H1 (cell line): ENCODE measurements around the gene LMX1A. TPM values are rescaled to one million over a fixed set of nuclear protein-coding genes. Genes with fewer than 3 reads are reported as not detected.

Experiments used
- CTCF ChIA-PET: fragments of 300-600 bp; sonication (Branson Sonifier 250); formaldehyde crosslinking; loops from one replicate; lab custom pipeline; 2021; ENCODE audit not compliant: partially characterized antibody; lab: Charles Lee
- POLR2A ChIA-PET: fragments of 300-600 bp; sonication (Branson Sonifier 250); formaldehyde crosslinking; loops from one replicate; lab custom pipeline; 2021; ENCODE audit warnings: inconsistent platforms; ENCODE audit not compliant: partially characterized antibody; lab: Charles Lee
- DNase-seq, 2 experiments: peaks; one replicate each; pipeline versions ENCODE4 v3.0.0 to v3.0.0-alpha.2; 2010 to 2022; ENCODE audit warnings: low spot score in 2 of 2, low read depth in 1 of 2, mixed read lengths in 1 of 2
- FAIRE-seq: peaks from 2 replicates; lab custom pipeline; 2011; peaks lifted over from hg19 to GRCh38; lab: Jason Lieb, UNC
- H2AFZ ChIP-seq: 2 replicates; pipeline ENCODE4 v1.8.1; 2012; ENCODE audit warnings: low read length, inconsistent platforms
- H2AK5ac ChIP-seq: 2 replicates; pipeline ENCODE4 v1.6.1; 2013; ENCODE audit warnings: low read depth, low read length
- H2BK120ac ChIP-seq: replicated peaks from 2 replicates; pipeline ENCODE3; 2013; ENCODE audit warnings: low read depth, low read length, inconsistent platforms
- H2BK12ac ChIP-seq: 2 replicates; pipeline ENCODE4 v1.6.1; 2013; ENCODE audit warnings: low read depth, low read length
- H2BK15ac ChIP-seq: 2 replicates; pipeline ENCODE4 v1.6.1; 2013; ENCODE audit warnings: low read length
- H2BK20ac ChIP-seq: 2 replicates; pipeline ENCODE4 v1.6.1; 2013; ENCODE audit warnings: low read length
- H2BK5ac ChIP-seq: 2 replicates; pipeline ENCODE4 v1.6.1; 2013; ENCODE audit warnings: low read depth, low read length
- H3K14ac ChIP-seq: 2 replicates; pipeline ENCODE4 v1.6.1; 2013; ENCODE audit warnings: inconsistent platforms; ENCODE audit not compliant: insufficient read length
- H3K18ac ChIP-seq: 2 replicates; pipeline ENCODE4 v1.6.1; 2013; ENCODE audit warnings: low read length; ENCODE audit errors: extremely low read depth
- H3K23ac ChIP-seq: 2 replicates; pipeline ENCODE4 v1.6.1; 2013; ENCODE audit warnings: inconsistent platforms; ENCODE audit not compliant: insufficient read length
- H3K23me2 ChIP-seq: 2 replicates; pipeline ENCODE4 v1.6.1; 2013; ENCODE audit warnings: low read depth, low read length
- H3K27ac ChIP-seq: 2 replicates; pipeline ENCODE4 v1.6.1; 2011; ENCODE audit warnings: low read depth, low read length, inconsistent platforms
- H3K27me3 ChIP-seq, 4 experiments: replicated peaks in 1 of 4; 1 replicate in 1 of 4; 2 replicates in 3 of 4; pipeline versions ENCODE4 v1.6.1 to v1.8.1; 2011 to 2013; ENCODE audit warnings: low read length in 3 of 4, mild to moderate bottlenecking in 3 of 4, inconsistent platforms in 2 of 4, mixed read lengths in 2 of 4, moderate library complexity in 1 of 4; ENCODE audit not compliant: control insufficient read depth in 3 of 4, insufficient read depth in 3 of 4; ENCODE audit errors: extremely low read depth in 1 of 4
- H3K36me3 ChIP-seq, 4 experiments: 2 replicates each; pipeline versions ENCODE4 v1.6.1 to v1.8.1; 2011 to 2013; ENCODE audit warnings: mild to moderate bottlenecking in 4 of 4, low read length in 3 of 4, moderate library complexity in 2 of 4, control low read depth in 1 of 4, inconsistent platforms in 1 of 4; ENCODE audit not compliant: insufficient read depth in 4 of 4, control insufficient read depth in 2 of 4
- H3K4ac ChIP-seq: replicated peaks from 2 replicates; pipeline ENCODE3; 2013; ENCODE audit warnings: low read length, low read depth, mixed read lengths, inconsistent platforms; ENCODE audit not compliant: insufficient read length
- H3K4me1 ChIP-seq, 4 experiments: replicated peaks in 1 of 4; 1 replicate in 1 of 4; 2 replicates in 3 of 4; pipeline versions ENCODE4 v1.6.1 to v1.8.1; 2011 to 2013; ENCODE audit warnings: low read length in 3 of 4, inconsistent platforms in 2 of 4, mixed read lengths in 1 of 4; ENCODE audit not compliant: insufficient read depth in 4 of 4, control insufficient read depth in 3 of 4
- H3K4me2 ChIP-seq, 2 experiments: 2 replicates each; pipeline versions ENCODE4 v1.6.1 to v1.8.1; 2011 to 2013; ENCODE audit warnings: low read depth in 2 of 2, low read length in 2 of 2, control low read depth in 1 of 2, inconsistent platforms in 1 of 2, mild to moderate bottlenecking in 1 of 2; ENCODE audit not compliant: insufficient read depth in 1 of 2
- H3K4me3 ChIP-seq, 4 experiments: fragments of 200-600, 300-600 bp in 1 of 4; sonication (generic), shearing (Covaris generic), sonication (Bioruptor Twin) in 1 of 4; 2 replicates each; pipeline versions ENCODE4 v1.5.1 to v1.8.1; 2011 to 2016; ENCODE audit warnings: low read length in 4 of 4, low read depth in 3 of 4, control low read depth in 2 of 4, inconsistent platforms in 2 of 4, mild to moderate bottlenecking in 2 of 4, mixed read lengths in 1 of 4, moderate library complexity in 1 of 4; ENCODE audit not compliant: insufficient read depth in 2 of 4; ENCODE audit errors: extremely low read depth in 1 of 4
- H3K56ac ChIP-seq: replicated peaks from 2 replicates; pipeline ENCODE3; 2013; ENCODE audit warnings: low read depth, mild to moderate bottlenecking, mixed read lengths, low read length, inconsistent platforms; ENCODE audit not compliant: insufficient read length
- H3K79me1 ChIP-seq: 2 replicates; pipeline ENCODE4 v1.6.1; 2013; ENCODE audit warnings: low read depth, low read length, control low read depth
- H3K79me2 ChIP-seq, 2 experiments: 2 replicates each; pipeline versions ENCODE4 v1.6.1 to v1.8.1; 2012 to 2013; ENCODE audit warnings: low read length in 2 of 2, mild to moderate bottlenecking in 2 of 2, inconsistent platforms in 1 of 2; ENCODE audit not compliant: insufficient read depth in 2 of 2, control insufficient read depth in 1 of 2
- H3K9ac ChIP-seq, 4 experiments: replicated peaks in 1 of 4; 1 replicate in 1 of 4; 2 replicates in 3 of 4; pipeline versions ENCODE4 v1.6.1 to v1.8.1; 2011 to 2013; ENCODE audit warnings: low read depth in 3 of 4, low read length in 3 of 4, control low read depth in 2 of 4, mild to moderate bottlenecking in 2 of 4, moderate library complexity in 2 of 4, inconsistent platforms in 1 of 4; ENCODE audit errors: extremely low read depth in 1 of 4
- H3K9me3 ChIP-seq, 2 experiments: 2 replicates each; pipeline versions ENCODE4 v1.6.1 to v1.8.1; 2012 to 2013; ENCODE audit warnings: mild to moderate bottlenecking in 2 of 2, moderate library complexity in 2 of 2, control low read depth in 1 of 2, inconsistent platforms in 1 of 2, low read depth in 1 of 2, low read length in 1 of 2, mixed read lengths in 1 of 2; ENCODE audit not compliant: insufficient read depth in 2 of 2
- H4K20me1 ChIP-seq, 2 experiments: replicated peaks in 1 of 2; 2 replicates each; pipeline versions ENCODE3 to v1.8.1; 2011 to 2013; ENCODE audit warnings: inconsistent platforms in 2 of 2, low read length in 2 of 2, mild to moderate bottlenecking in 1 of 2; ENCODE audit not compliant: insufficient read depth in 2 of 2, control insufficient read depth in 1 of 2
- H4K5ac ChIP-seq: 2 replicates; pipeline ENCODE4 v1.6.1; 2013; ENCODE audit warnings: low read length, low read depth, mixed read lengths, inconsistent platforms; ENCODE audit not compliant: insufficient read length
- H4K8ac ChIP-seq: 2 replicates; pipeline ENCODE4 v1.8.0; 2013; ENCODE audit warnings: mild to moderate bottlenecking, moderate library complexity, low read length, inconsistent platforms; ENCODE audit not compliant: insufficient read depth; ENCODE audit errors: extremely low read depth
- H4K91ac ChIP-seq: replicated peaks from 2 replicates; pipeline ENCODE3; 2013; ENCODE audit warnings: low read length, mixed read lengths, inconsistent platforms; ENCODE audit not compliant: insufficient read length
- BCL11A ChIP-seq, 2 experiments: IDR thresholded peaks; one replicate each; pipeline ENCODE4 v1.6.1; 2011; ENCODE audit warnings: low read depth in 2 of 2, low read length in 2 of 2, mild to moderate bottlenecking in 2 of 2
- CHD1 ChIP-seq: IDR thresholded peaks from 2 replicates; pipeline ENCODE4 v1.6.1; 2012; ENCODE audit warnings: low read depth, low read length, improper control_type of control experiment
- GABPA ChIP-seq: IDR thresholded peaks from 2 replicates; pipeline ENCODE4 v1.6.1; 2011; ENCODE audit warnings: mild to moderate bottlenecking, low read length, moderate library complexity, borderline replicate concordance; ENCODE audit not compliant: insufficient read depth
- JUN ChIP-seq: IDR thresholded peaks from 2 replicates; pipeline ENCODE4 v1.6.1; 2011; ENCODE audit warnings: low read depth, mild to moderate bottlenecking, improper control_type of control experiment, low read length
- RXRA ChIP-seq: IDR thresholded peaks from 2 replicates; pipeline ENCODE4 v1.6.1; 2011; ENCODE audit warnings: low read depth, mild to moderate bottlenecking, low read length, moderate library complexity; ENCODE audit not compliant: insufficient read depth
- SRF ChIP-seq: IDR thresholded peaks from 2 replicates; pipeline ENCODE4 v1.6.1; 2011; ENCODE audit warnings: mild to moderate bottlenecking, low read depth, low read length, moderate library complexity
- WGBS, 2 experiments: shearing (Covaris generic) in 1 of 2; methylation state at CpG; one replicate each; pipeline versions ENCODE4 v1.1.6 to v1.1.7; 2013 to 2015; ENCODE audit warnings: low lambda C conversion rate in 2 of 2, mixed read lengths in 2 of 2, inconsistent platforms in 1 of 2, low coverage in 1 of 2, missing lambda C conversion rate in 1 of 2; ENCODE audit not compliant: insufficient replicate concordance in 2 of 2, insufficient coverage in 1 of 2, insufficient read length in 1 of 2; ENCODE audit errors: extremely low coverage in 1 of 2, missing lambda C conversion rate in 1 of 2; 5-methylcytosine and 5-hydroxymethylcytosine counted together
- polyA plus RNA-seq, 7 experiments: library from polyadenylated mRNA; depleted of rRNA in 3 of 7; stranded (reverse) in 5 of 7; unstranded in 2 of 7; fragments of >200 nt in 5 of 7; fragments of 200-250 nt in 2 of 7; gene quantifications; 1 replicate in 5 of 7; 2 replicates in 1 of 7; 4 replicates in 1 of 7; pipeline versions ENCODE4 v1.2.1 to v1.2.3, GENCODE V29; 2011 to 2013; ENCODE audit warnings: missing spikeins in 2 of 7, mixed read lengths in 2 of 7
- total RNA-seq: library from RNA; stranded (reverse); fragmentation: NEBNext Ultra II Directional; extraction: Animal tissue kit (Norgen Biotek cat#: 25700); gene quantifications from 2 replicates; pipeline ENCODE4 v1.2.1, GENCODE V29; 2021

Gene LMX1A
- total and polyA plus RNA-seq, 2 of the 8 experiments (the other 6 are each of a cell fraction or from before 2014, with no cell fraction given) = not detected

DNA sequence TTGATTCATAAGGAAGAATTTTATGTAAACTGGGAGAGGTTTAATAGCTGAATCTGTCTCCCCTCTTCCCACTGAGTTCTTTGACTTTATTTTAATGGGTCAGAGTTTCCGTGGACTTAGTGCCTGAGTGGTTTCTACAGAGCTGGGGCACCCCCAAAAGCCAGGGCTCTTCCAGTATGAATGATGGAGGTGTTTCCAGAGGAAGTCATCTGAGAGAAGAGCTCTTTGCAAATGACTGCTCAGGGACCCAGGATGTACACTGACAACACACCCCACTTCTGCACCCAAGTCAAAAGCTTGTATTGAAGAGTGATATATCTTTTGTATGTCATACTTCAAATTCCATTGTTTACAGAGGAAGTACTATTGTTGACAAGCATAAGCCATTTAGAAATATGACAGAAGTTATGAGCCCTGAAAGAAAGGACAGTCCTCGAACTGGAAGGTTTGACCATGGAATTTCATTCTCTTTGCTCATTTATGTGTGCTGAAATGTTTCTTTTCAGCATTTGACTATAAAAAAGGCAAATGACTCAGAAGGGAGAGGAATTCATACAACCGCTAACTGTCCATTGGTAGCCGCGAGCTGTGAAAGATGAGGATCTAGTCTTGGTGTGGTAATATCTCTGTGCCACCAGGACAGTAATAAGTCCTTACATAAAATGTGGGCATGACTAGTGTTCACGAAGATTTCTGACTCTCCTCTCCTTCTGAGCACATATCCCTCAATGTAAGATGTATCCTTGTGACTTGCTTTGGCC, 25.4 kb upstream of the LMX1A start:
- peaks cover 0 to 2% (median under 1%) of the 10 kb centered on the region in 4 experiments; a peak in 3 of 7 replicates for H3K4me1 ChIP-seq
- TF ChIP-seq JUN (no peak), SRF (no peak), GABPA (no peak), CHD1 (no peak), BCL11A (IDR thresholded peaks at IDR 0.05; ENCODE audit: low read depth in 2 of 2, low read length in 2 of 2) (no peak), RXRA (no peak)
- POLR2A ChIA-PET = no interaction called here
- no peaks in the 10 kb centered on the region for H3K36me3 ChIP-seq
- H4K5ac ChIP-seq = no peak overlapping the region
- no peaks in the 10 kb centered on the region for H3K79me1 ChIP-seq
- CTCF ChIA-PET = interaction anchor here (0.5 to 4.9 kb wide), 7 partner anchors 10 to 211 kb away, joined by 3 to 41 read pairs (median 4); no protein-coding TSS in a partner anchor
- FAIRE-seq (no peak), DNase-seq (no peak)
- peaks cover 0 to 4% (median 3%) of the 10 kb centered on the region in 4 experiments; a peak in 5 of 7 replicates for H3K27me3 ChIP-seq
- H2BK15ac ChIP-seq = no peak overlapping the region
- H3K79me2 ChIP-seq = no peaks in the 10 kb centered on the region
- no peaks in the 10 kb centered on the region for H3K9me3 ChIP-seq
- no peak overlapping the region for H2BK12ac ChIP-seq
- H2AK5ac ChIP-seq = no peak overlapping the region
- no peak overlapping the region for H3K23ac ChIP-seq
- H3K4ac ChIP-seq = no peak overlapping the region
- H3K14ac ChIP-seq = no peak overlapping the region
- H4K91ac ChIP-seq = no peak overlapping the region
- no peak overlapping the region for H3K9ac ChIP-seq
- H4K20me1 ChIP-seq = no peaks in the 10 kb centered on the region
- H2AFZ ChIP-seq = no peak overlapping the region
- WGBS, 2 experiments = 92% methylated on average over 6 of the region's 6 CpGs; no CpG with 5 or more reads in 1 of the 2 experiments
- no peak overlapping the region for H3K27ac ChIP-seq
- H3K4me2 ChIP-seq = no peak overlapping the region
- H4K8ac ChIP-seq = no peak overlapping the region
- no peak overlapping the region for H3K56ac ChIP-seq
- no peaks in the 10 kb centered on the region; the same call in 1 of the 2 replicates for H3K23me2 ChIP-seq
- no peak overlapping the region for H2BK20ac ChIP-seq
- H2BK5ac ChIP-seq = no peak overlapping the region
- no peak overlapping the region for H3K4me3 ChIP-seq
- H2BK120ac ChIP-seq = no peak overlapping the region
- H3K18ac ChIP-seq = no peak overlapping the region
